Measurements from ENCODE around the gene LIMS1. TPM values are rescaled to one million over a fixed set of nuclear protein-coding genes. Genes with fewer than 3 reads are reported as not detected.

Gene LIMS1
- total and polyA plus RNA-seq, 2 of the 13 experiments (the other 11 are each of a cell fraction or from before 2014, with no cell fraction given) = 38.3 to 49.6 TPM

DNA sequence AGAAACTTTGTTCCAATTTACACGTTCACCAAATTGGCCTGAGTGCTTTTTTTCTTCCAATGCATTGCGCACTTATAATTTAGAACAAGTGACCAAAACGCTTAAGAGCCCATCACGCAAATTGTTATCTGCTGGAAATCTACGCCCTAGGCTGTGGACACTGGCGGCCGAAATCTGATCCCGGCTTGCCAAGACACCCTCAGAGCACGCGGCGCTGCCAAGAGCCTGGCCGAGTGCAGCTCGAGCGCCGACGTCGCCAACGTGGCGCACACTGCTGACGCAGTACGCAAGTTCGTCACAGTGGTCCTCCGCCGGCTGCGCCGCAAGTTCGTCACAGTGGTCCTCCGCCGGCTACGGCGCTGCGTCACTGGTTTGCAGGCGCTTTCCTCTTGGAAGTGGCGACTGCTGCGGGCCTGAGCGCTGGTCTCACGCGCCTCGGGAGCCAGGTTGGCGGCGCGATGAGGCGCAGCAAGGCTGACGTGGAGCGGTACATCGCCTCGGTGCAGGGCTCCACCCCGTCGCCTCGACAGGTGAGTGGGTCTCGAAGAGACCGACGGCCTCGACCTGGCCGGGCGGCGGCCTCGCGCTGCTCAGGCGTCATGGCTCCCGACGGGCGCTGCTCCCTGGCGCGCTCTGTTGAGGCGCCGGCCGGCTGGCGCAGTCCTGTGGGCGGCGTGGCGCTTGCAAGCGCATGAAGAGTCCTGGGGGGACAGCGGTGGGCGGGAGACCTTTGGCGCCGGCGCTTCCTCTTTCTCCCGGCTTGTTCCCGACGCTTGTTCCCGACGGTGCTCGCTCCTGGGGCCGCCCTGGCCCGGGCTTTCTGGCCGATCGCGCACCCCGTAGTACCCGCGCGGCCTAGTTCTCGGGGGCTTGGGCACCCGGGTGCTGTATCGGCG, 185.1 kb downstream of the LIMS1 start, which contains the start of gene RANBP2 (continued):
- TF ChIP-seq, protein P1, sequence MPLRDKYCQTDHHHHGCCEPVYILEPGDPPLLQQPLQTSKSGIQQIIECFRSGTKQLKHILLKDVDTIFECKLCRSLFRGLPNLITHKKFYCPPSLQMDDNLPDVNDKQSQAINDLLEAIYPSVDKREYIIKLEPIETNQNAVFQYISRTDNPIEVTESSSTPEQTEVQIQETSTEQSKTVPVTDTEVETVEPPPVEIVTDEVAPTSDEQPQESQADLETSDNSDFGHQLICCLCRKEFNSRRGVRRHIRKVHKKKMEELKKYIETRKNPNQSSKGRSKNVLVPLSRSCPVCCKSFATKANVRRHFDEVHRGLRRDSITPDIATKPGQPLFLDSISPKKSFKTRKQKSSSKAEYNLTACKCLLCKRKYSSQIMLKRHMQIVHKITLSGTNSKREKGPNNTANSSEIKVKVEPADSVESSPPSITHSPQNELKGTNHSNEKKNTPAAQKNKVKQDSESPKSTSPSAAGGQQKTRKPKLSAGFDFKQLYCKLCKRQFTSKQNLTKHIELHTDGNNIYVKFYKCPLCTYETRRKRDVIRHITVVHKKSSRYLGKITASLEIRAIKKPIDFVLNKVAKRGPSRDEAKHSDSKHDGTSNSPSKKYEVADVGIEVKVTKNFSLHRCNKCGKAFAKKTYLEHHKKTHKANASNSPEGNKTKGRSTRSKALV (CRISPR knock-in tag; IDR thresholded peaks at IDR 0.05) = peak; percentile 88
- peak; percentile 96 for TF ChIP-seq RELA (CRISPR knock-in tag; IDR thresholded peaks at IDR 0.05)
- TF ChIP-seq ZFY (CRISPR knock-in tag; IDR thresholded peaks at IDR 0.05) = peak; percentile 98
- peak; percentile 100 for TF ChIP-seq GMEB2 (CRISPR knock-in tag; IDR thresholded peaks at IDR 0.05; ENCODE audit: low read depth)
- peak; percentile 98 for TF ChIP-seq TAF1 (CRISPR knock-in tag; IDR thresholded peaks at IDR 0.05)
- peak; percentile 74 for TF ChIP-seq ZNF18 (CRISPR knock-in tag; IDR thresholded peaks at IDR 0.05; ENCODE audit: insufficient replicate concordance)
- TF ChIP-seq HES4 (CRISPR knock-in tag; IDR thresholded peaks at IDR 0.05; ENCODE audit: borderline replicate concordance) = peak; percentile 98
- peak; percentile 92 for TF ChIP-seq ZSCAN5A (CRISPR knock-in tag; IDR thresholded peaks at IDR 0.05; ENCODE audit: borderline replicate concordance)
- TF ChIP-seq ATF7-NPFF (CRISPR knock-in tag; IDR thresholded peaks at IDR 0.05; ENCODE audit: low read depth) = peak; percentile 99
- TF ChIP-seq FOXC1 (CRISPR knock-in tag; IDR thresholded peaks at IDR 0.05; ENCODE audit: borderline replicate concordance) = peak; percentile 99
- peak; percentile 54; the same call in 1 of the 2 replicates for TF ChIP-seq HMG20B (CRISPR knock-in tag; conservative IDR thresholded peaks at IDR 0.05)
- peak; percentile 97 for TF ChIP-seq ZNF574 (CRISPR knock-in tag; IDR thresholded peaks at IDR 0.05)
- TF ChIP-seq GABPB1 (CRISPR knock-in tag; IDR thresholded peaks at IDR 0.05) = peak; percentile 93
- peak; percentile 45; the same call in 1 of the 2 replicates for TF ChIP-seq ZNF878 (CRISPR knock-in tag; IDR thresholded peaks at IDR 0.05)
- no peak for TF ChIP-seq ELF4 (CRISPR knock-in tag; IDR thresholded peaks at IDR 0.05; ENCODE audit: borderline replicate concordance)
- TF ChIP-seq SOX13 (IDR thresholded peaks at IDR 0.05) = peak; percentile 65; the same call in 1 of the 2 replicates
- TF ChIP-seq SOX13 (CRISPR knock-in tag; conservative IDR thresholded peaks at IDR 0.05 in 1 of 2, IDR thresholded peaks at IDR 0.05 in 1 of 2) = peak in 1 of 2 experiments; percentile 76; a peak in 2 of 4 replicates
